Measurements from ENCODE around the gene CPSF3. TPM values are rescaled to one million over a fixed set of nuclear protein-coding genes. Genes with fewer than 3 reads are reported as not detected.

Gene CPSF3
- 53.3 and 59.0 TPM in 2 replicates for total RNA-seq

GRCh38 chr2:9423100-9423921 is at the start of gene CPSF3, which contains the start of gene ITGB1BP1:
CPSF3 (plus strand) TSS chr2:9423654; CDS start chr2:9423774, 120 bp downstream.
ITGB1BP1 (minus strand) TSS chr2:9423528; CDS start chr2:9418697, 4,831 bp downstream.

GRCh38 chr2:9474361-9475057 is 51.1 kb downstream of the CPSF3 start, which contains the start of gene IAH1:
IAH1 (plus strand) TSS chr2:9474551; CDS start chr2:9474567, 16 bp downstream.

Other genes with a start within 250 kb of the CPSF3 start
- 36.9 and 47.5 TPM in 2 replicates for gene ASAP2, start 216.8 kb upstream of the CPSF3 start, total RNA-seq
- 19.2 and 22.2 TPM in 2 replicates for gene ITGB1BP1, start 126 bp upstream of the CPSF3 start, total RNA-seq
- 70.4 and 78.9 TPM in 2 replicates for gene IAH1, start 50.9 kb downstream of the CPSF3 start, total RNA-seq
- 48.6 and 113 TPM in 2 replicates for gene ADAM17, start 132.2 kb downstream of the CPSF3 start, total RNA-seq
- gene YWHAQ, start 207.3 kb downstream of the CPSF3 start, total RNA-seq = 206 and 276 TPM in 2 replicates